ENCODE measurements around the gene PHF13.

Gene PHF13

DNA sequence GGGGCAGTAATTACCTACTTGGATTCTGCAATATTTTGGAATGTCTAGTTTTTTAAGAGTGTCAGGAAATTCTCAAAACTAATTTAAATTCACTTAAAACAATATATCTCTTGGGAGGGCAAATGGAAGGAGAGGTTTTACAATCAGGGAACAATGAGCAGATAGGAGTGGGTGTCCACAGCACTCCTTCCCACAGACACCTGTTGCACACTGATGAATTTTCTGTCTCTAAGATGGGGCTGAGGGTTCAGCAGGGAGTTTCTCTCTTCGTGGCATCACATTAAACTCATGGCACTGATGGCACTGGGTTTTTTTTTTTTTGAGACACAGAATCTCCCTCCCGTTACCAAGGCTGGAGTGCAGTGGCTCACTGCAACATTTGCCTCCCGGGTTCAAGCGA, 5.5 kb downstream of the PHF13 start:
- Histone ChIP-seq H3K4me1 (ENCODE audit: insufficient read depth, low read length, severe bottlenecking) (peaks cover 11% of the 10 kb centered on the region), H3K79me2 (ENCODE audit: insufficient read depth, low read length) (peaks cover 20% of the 10 kb centered on the region), H3K9me2 (ENCODE audit: low read depth, low read length) (no peaks in the 10 kb centered on the region), H3K4me2 (ENCODE audit: low read length) (no peak overlapping the region), H3K27me3 (ENCODE audit: insufficient read depth, low read length) (no peaks in the 10 kb centered on the region), H3K9me3 (ENCODE audit: low read length) (no peaks in the 10 kb centered on the region), H2AFZ (ENCODE audit: low read length) (no peak overlapping the region), H3F3A (ENCODE audit: insufficient read depth, low read length) (peaks cover 5% of the 10 kb centered on the region; the same call in 1 of the 2 replicates), H3K27ac (ENCODE audit: low read depth, low read length, poor library complexity, severe bottlenecking) (no peak overlapping the region), H3K36me3 (ENCODE audit: insufficient read depth, low read length) (peaks cover 75% of the 10 kb centered on the region), H3K9ac (ENCODE audit: low read length) (no peak overlapping the region), H3K4me3 (ENCODE audit: low read depth, low read length, poor library complexity, severe bottlenecking) (no peak overlapping the region), H4K20me1 (ENCODE audit: insufficient read depth, low read length) (no peaks in the 10 kb centered on the region)
- TF ChIP-seq EZH2 (IDR thresholded peaks at IDR 0.05; ENCODE audit: borderline replicate concordance, low read length) = no peak
- TF ChIP-seq, protein P1, sequence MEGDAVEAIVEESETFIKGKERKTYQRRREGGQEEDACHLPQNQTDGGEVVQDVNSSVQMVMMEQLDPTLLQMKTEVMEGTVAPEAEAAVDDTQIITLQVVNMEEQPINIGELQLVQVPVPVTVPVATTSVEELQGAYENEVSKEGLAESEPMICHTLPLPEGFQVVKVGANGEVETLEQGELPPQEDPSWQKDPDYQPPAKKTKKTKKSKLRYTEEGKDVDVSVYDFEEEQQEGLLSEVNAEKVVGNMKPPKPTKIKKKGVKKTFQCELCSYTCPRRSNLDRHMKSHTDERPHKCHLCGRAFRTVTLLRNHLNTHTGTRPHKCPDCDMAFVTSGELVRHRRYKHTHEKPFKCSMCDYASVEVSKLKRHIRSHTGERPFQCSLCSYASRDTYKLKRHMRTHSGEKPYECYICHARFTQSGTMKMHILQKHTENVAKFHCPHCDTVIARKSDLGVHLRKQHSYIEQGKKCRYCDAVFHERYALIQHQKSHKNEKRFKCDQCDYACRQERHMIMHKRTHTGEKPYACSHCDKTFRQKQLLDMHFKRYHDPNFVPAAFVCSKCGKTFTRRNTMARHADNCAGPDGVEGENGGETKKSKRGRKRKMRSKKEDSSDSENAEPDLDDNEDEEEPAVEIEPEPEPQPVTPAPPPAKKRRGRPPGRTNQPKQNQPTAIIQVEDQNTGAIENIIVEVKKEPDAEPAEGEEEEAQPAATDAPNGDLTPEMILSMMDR (IDR thresholded peaks at IDR 0.05; ENCODE audit: low read length) = no peak

DNA sequence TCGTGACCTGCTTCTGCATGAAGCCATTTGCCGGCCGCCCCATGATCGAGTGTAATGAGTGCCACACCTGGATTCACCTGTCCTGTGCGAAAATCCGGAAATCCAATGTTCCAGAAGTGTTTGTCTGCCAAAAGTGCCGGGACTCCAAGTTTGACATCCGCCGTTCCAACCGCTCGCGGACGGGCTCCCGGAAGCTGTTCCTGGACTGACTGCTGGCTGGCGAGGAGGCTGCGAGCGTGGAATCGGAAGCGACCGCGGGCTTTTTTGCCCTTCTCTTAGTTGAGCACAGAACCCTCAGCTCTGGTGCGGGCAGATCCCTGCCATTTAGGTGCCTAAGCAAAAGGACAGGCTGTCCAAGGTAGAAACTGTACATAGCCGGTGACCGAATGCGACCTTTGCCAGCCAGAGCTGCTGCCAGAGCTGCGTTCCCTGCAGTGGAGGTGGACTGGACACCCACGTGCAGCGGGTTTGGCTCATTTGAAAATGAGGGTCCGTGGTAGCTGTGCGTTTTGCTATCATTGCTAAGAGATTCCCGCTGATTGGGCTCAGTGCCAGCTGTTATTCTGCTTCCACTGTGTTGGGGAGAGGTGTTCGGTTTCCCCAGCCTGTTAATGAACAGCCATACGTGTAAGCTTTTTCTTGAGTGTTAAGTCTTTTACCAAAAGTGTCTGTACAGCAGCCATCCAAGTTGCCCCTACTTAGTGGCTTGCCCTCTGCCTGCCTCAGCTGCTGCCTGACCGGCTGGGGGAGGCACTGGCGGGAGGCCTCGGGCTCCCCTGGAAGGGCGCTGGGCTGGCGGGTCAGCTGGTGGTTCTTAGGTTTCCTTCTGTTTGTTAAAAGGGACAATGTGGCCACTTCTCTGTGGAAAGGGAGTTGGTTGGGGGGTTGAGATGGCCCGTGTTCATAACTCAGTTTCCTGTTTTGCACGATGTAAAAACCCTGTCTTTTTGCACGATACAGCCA, 8.2 kb downstream of the PHF13 start:
- Histone ChIP-seq H2AFZ (ENCODE audit: low read length) (no peak overlapping the region), H3K4me1 (ENCODE audit: insufficient read depth, low read length, severe bottlenecking) (peaks cover 22% of the 10 kb centered on the region), H3K79me2 (ENCODE audit: insufficient read depth, low read length) (peaks cover 5% of the 10 kb centered on the region)

DNA sequence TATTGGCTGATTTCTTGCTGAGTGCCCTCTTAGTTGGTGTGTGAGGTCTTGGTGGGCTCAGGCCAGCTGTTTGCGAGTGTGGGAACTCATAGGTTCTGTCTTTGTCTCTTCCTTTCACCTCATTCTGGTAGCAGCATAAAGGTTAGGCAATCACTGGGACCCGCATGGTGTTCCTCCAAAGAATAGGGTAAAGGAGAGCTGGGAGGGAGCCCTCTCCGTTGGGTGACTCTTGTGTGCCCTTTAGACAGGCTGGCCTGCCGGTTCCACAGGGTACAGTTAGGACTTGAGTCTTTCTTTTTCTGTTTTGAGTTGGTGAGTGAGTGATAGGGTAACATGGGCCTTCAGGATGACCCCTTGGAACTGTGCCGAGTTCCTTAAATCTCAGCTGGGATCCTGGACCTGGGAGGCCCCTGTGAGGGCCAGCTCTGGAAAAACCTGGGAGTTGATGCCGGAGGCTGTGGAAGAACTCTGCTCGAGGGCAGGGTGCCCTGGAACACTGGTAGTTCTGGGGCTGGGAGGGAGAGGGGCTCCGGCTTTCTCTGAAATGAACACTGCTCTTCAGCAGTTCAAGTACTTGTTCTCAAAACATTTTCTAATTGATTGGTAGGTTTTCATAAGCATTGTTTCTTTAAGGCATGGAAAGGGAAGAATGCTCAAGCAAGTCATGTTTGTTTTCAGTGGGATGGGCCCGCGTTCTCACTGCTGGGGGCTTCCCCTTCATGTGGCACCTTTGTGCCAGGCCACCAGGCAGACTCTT, 9.0 kb downstream of the PHF13 start:
- TF ChIP-seq, protein P1 (IDR thresholded peaks at IDR 0.05; ENCODE audit: low read length) = no peak
- TF ChIP-seq EZH2 (IDR thresholded peaks at IDR 0.05; ENCODE audit: borderline replicate concordance, low read length) = no peak
- Histone ChIP-seq H3K4me2 (ENCODE audit: low read length) (no peak overlapping the region), H3K9ac (ENCODE audit: low read length) (no peak overlapping the region), H3K4me1 (ENCODE audit: insufficient read depth, low read length, severe bottlenecking) (peaks cover 27% of the 10 kb centered on the region), H3F3A (ENCODE audit: insufficient read depth, low read length) (no peaks in the 10 kb centered on the region), H4K20me1 (ENCODE audit: insufficient read depth, low read length) (no peaks in the 10 kb centered on the region), H3K9me3 (ENCODE audit: low read length) (no peaks in the 10 kb centered on the region), H3K79me2 (ENCODE audit: insufficient read depth, low read length) (no peaks in the 10 kb centered on the region), H2AFZ (ENCODE audit: low read length) (no peak overlapping the region), H3K4me3 (ENCODE audit: low read depth, low read length, poor library complexity, severe bottlenecking) (no peak overlapping the region), H3K27ac (ENCODE audit: low read depth, low read length, poor library complexity, severe bottlenecking) (no peak overlapping the region), H3K36me3 (ENCODE audit: insufficient read depth, low read length) (peaks cover 80% of the 10 kb centered on the region), H3K9me2 (ENCODE audit: low read depth, low read length) (no peaks in the 10 kb centered on the region), H3K27me3 (ENCODE audit: insufficient read depth, low read length) (no peaks in the 10 kb centered on the region)

More for the DNA sequence above, 8.2 kb downstream of the PHF13 start:
- Histone ChIP-seq H3K9me3 (ENCODE audit: low read length) (no peaks in the 10 kb centered on the region), H3K9me2 (ENCODE audit: low read depth, low read length) (no peaks in the 10 kb centered on the region), H3F3A (ENCODE audit: insufficient read depth, low read length) (peaks cover 3% of the 10 kb centered on the region; the same call in 1 of the 2 replicates), H3K27ac (ENCODE audit: low read depth, low read length, poor library complexity, severe bottlenecking) (no peak overlapping the region), H4K20me1 (ENCODE audit: insufficient read depth, low read length) (no peaks in the 10 kb centered on the region), H3K4me2 (ENCODE audit: low read length) (no peak overlapping the region), H3K4me3 (ENCODE audit: low read depth, low read length, poor library complexity, severe bottlenecking) (no peak overlapping the region), H3K36me3 (ENCODE audit: insufficient read depth, low read length) (peaks cover 80% of the 10 kb centered on the region), H3K9ac (ENCODE audit: low read length) (no peak overlapping the region), H3K27me3 (ENCODE audit: insufficient read depth, low read length) (no peaks in the 10 kb centered on the region)
- TF ChIP-seq, protein P1 (IDR thresholded peaks at IDR 0.05; ENCODE audit: low read length) = no peak
- no peak for TF ChIP-seq EZH2 (IDR thresholded peaks at IDR 0.05; ENCODE audit: borderline replicate concordance, low read length)

Data from OCI-LY1 (cell line).